Muscle of leg (tissue), 11 donors: ENCODE results near the gene PUM1. TPM values are rescaled to one million over a fixed set of nuclear protein-coding genes. Genes with fewer than 3 reads are reported as not detected.

Source experiments
- DNase-seq: peaks from one replicate; pipeline ENCODE4 v3.0.0; 2013
- H3K27ac ChIP-seq: one replicate; pipeline ENCODE4 v1.5.1; 2013; ENCODE audit warnings: mild to moderate bottlenecking, low read length, control low read depth
- H3K27me3 ChIP-seq: one replicate; pipeline ENCODE4 v1.6.1; 2013; ENCODE audit warnings: low read length; ENCODE audit not compliant: control insufficient read depth, insufficient read depth
- H3K36me3 ChIP-seq: one replicate; pipeline ENCODE4 v1.6.1; 2013; ENCODE audit warnings: low read length; ENCODE audit not compliant: control insufficient read depth, insufficient read depth
- H3K4me1 ChIP-seq: one replicate; pipeline ENCODE4 v1.6.1; 2013; ENCODE audit warnings: low read length; ENCODE audit not compliant: control insufficient read depth, insufficient read depth
- H3K4me3 ChIP-seq: one replicate; pipeline ENCODE4 v1.5.1; 2013; ENCODE audit warnings: low read length, control low read depth
- H3K9me3 ChIP-seq: replicated peaks from 2 replicates; pipeline ENCODE4 v1.6.1; 2013; ENCODE audit warnings: low read depth, low read length; ENCODE audit not compliant: control insufficient read depth
- WGBS: methylation state at CpG from one replicate; pipeline ENCODE4 v1.1.5; 2013; ENCODE audit warnings: missing lambda C conversion rate; ENCODE audit not compliant: insufficient coverage; 5-methylcytosine and 5-hydroxymethylcytosine counted together
- polyA plus RNA-seq, 8 donors: library from polyadenylated mRNA; unstranded; fragments of 120-200 nt; gene quantifications; one replicate each; pipeline versions ENCODE4 v1.2.1 to v1.2.3, GENCODE V29; 2013; ENCODE audit warnings: inconsistent platforms in 1 of 8, low replicate concordance in 1 of 8; ENCODE audit not compliant: insufficient read length in 8 of 8, insufficient read depth in 1 of 8
- total RNA-seq: library from RNA; stranded (reverse); fragments of 120-200 nt; gene quantifications from one replicate; pipeline ENCODE4 v1.2.4, GENCODE V29; 2013

Gene PUM1
- total and polyA plus RNA-seq, 9 donors = 39.3 to 62.5 (median 54.7) TPM

- Histone ChIP-seq H3K4me1 (peaks cover 4% of the 10 kb centered on the region), H3K4me3 (no peak overlapping the region), H3K27ac (no peak overlapping the region), H3K9me3 (no peaks in the 10 kb centered on the region), H3K36me3 (no peaks in the 10 kb centered on the region), H3K27me3 (no peaks in the 10 kb centered on the region)
- 67% methylated on average over 1 of the region's 1 CpG for WGBS
- DNase-seq = no peak
Measured at GRCh38 chr1:31011719-31012118, 53.8 kb downstream of the PUM1 start.

GRCh38 chr1:31010086-31010989 is 55.2 kb downstream of the PUM1 start:
- Histone ChIP-seq H3K27me3 (no peaks in the 10 kb centered on the region), H3K36me3 (peaks cover 8% of the 10 kb centered on the region), H3K27ac (no peak overlapping the region), H3K9me3 (no peaks in the 10 kb centered on the region), H3K4me3 (no peak overlapping the region), H3K4me1 (peaks cover 4% of the 10 kb centered on the region)
- DNase-seq = no peak
- 80% methylated on average over 2 of the region's 6 CpGs for WGBS

- no peak for DNase-seq
- WGBS = 61% methylated on average over 2 of the region's 2 CpGs
- peaks cover 4% of the 10 kb centered on the region for H3K4me1 ChIP-seq
- H3K27me3 ChIP-seq = no peaks in the 10 kb centered on the region
- H3K27ac ChIP-seq = no peak overlapping the region
- H3K4me3 ChIP-seq = no peak overlapping the region
- H3K9me3 ChIP-seq = no peaks in the 10 kb centered on the region
- H3K36me3 ChIP-seq = peaks cover 18% of the 10 kb centered on the region
Measured at GRCh38 chr1:31007462-31007991, 58.0 kb downstream of the PUM1 start.

- no peak for DNase-seq
- no peak overlapping the region for H3K27ac ChIP-seq
- H3K27me3 ChIP-seq = no peaks in the 10 kb centered on the region
- 100% methylated on average over 1 of the region's 2 CpGs for WGBS
- H3K4me1 ChIP-seq = peaks cover 4% of the 10 kb centered on the region
- H3K9me3 ChIP-seq = no peaks in the 10 kb centered on the region
- no peak overlapping the region for H3K4me3 ChIP-seq
- peaks cover 19% of the 10 kb centered on the region for H3K36me3 ChIP-seq
Measured at GRCh38 chr1:31006747-31007146, 58.8 kb downstream of the PUM1 start.

- Histone ChIP-seq H3K4me3 (no peak overlapping the region), H3K27me3 (no peaks in the 10 kb centered on the region), H3K4me1 (peaks cover 4% of the 10 kb centered on the region), H3K36me3 (peaks cover 21% of the 10 kb centered on the region), H3K9me3 (no peaks in the 10 kb centered on the region), H3K27ac (no peak overlapping the region)
- no peak for DNase-seq
- 90% methylated on average over 5 of the region's 6 CpGs for WGBS
Measured at GRCh38 chr1:31005617-31006166, 59.8 kb downstream of the PUM1 start.

GRCh38 chr1:31005198-31005597 is 60.3 kb downstream of the PUM1 start:
- no peaks in the 10 kb centered on the region for H3K27me3 ChIP-seq
- H3K27ac ChIP-seq = no peak overlapping the region
- no peaks in the 10 kb centered on the region for H3K4me1 ChIP-seq
- no peak for DNase-seq
- H3K36me3 ChIP-seq = peaks cover 22% of the 10 kb centered on the region
- no CpG with 5 or more reads among the region's 3 CpGs for WGBS
- H3K9me3 ChIP-seq = no peaks in the 10 kb centered on the region
- no peak overlapping the region for H3K4me3 ChIP-seq

GRCh38 chr1:31004231-31004621 is 61.3 kb downstream of the PUM1 start:
- H3K9me3 ChIP-seq = no peaks in the 10 kb centered on the region
- H3K27ac ChIP-seq = no peak overlapping the region
- no peak for DNase-seq
- H3K36me3 ChIP-seq = peaks cover 23% of the 10 kb centered on the region
- H3K27me3 ChIP-seq = no peaks in the 10 kb centered on the region
- H3K4me3 ChIP-seq = no peak overlapping the region
- no peaks in the 10 kb centered on the region for H3K4me1 ChIP-seq

GRCh38 chr1:31003613-31004230 is 61.8 kb downstream of the PUM1 start:
- Histone ChIP-seq H3K36me3 (peaks cover 25% of the 10 kb centered on the region), H3K9me3 (no peaks in the 10 kb centered on the region), H3K4me3 (no peak overlapping the region), H3K27ac (no peak overlapping the region), H3K27me3 (no peaks in the 10 kb centered on the region), H3K4me1 (no peaks in the 10 kb centered on the region)
- DNase-seq = no peak
- WGBS = 100% methylated on average over 3 of the region's 6 CpGs

- Histone ChIP-seq H3K36me3 (peaks cover 17% of the 10 kb centered on the region), H3K4me3 (no peak overlapping the region), H3K27me3 (no peaks in the 10 kb centered on the region), H3K4me1 (no peaks in the 10 kb centered on the region), H3K9me3 (no peaks in the 10 kb centered on the region), H3K27ac (no peak overlapping the region)
- WGBS = no CpG with 5 or more reads among the region's 2 CpGs
- DNase-seq = no peak
Measured at GRCh38 chr1:31000301-31000700, 65.2 kb downstream of the PUM1 start.

- Histone ChIP-seq H3K9me3 (no peaks in the 10 kb centered on the region), H3K4me1 (no peaks in the 10 kb centered on the region), H3K36me3 (peaks cover 12% of the 10 kb centered on the region), H3K27me3 (no peaks in the 10 kb centered on the region), H3K27ac (no peak overlapping the region), H3K4me3 (no peak overlapping the region)
- DNase-seq = no peak
- no CpG with 5 or more reads among the region's 1 CpG for WGBS
Measured at GRCh38 chr1:30998887-30999286, 66.6 kb downstream of the PUM1 start.
